Measurements from ENCODE around the gene LRFN2. TPM values are rescaled to one million over a fixed set of nuclear protein-coding genes. Genes with fewer than 3 reads are reported as not detected.

LRFN2 gene
- total and polyA plus RNA-seq, 2 experiments from 2014 or later = 0.33 to 0.54 TPM

GRCh38 chr6:40410821-40411220 lies 176.3 kb downstream of the LRFN2 start:
- H3K79me2 ChIP-seq = no peaks in the 10 kb centered on the region
- H3K9me3 ChIP-seq (ENCODE audit: low read depth) = no peaks in the 10 kb centered on the region
- H3K27me3 ChIP-seq = no peaks in the 10 kb centered on the region
- TF ChIP-seq EZH2 (IDR thresholded peaks at IDR 0.05; ENCODE audit: borderline replicate concordance) (no peak), EZH2phosphoT487 (IDR thresholded peaks at IDR 0.05; ENCODE audit: low read depth, severe bottlenecking, unreplicated experiment) (no peak)
- TF ChIP-seq, protein P1, sequence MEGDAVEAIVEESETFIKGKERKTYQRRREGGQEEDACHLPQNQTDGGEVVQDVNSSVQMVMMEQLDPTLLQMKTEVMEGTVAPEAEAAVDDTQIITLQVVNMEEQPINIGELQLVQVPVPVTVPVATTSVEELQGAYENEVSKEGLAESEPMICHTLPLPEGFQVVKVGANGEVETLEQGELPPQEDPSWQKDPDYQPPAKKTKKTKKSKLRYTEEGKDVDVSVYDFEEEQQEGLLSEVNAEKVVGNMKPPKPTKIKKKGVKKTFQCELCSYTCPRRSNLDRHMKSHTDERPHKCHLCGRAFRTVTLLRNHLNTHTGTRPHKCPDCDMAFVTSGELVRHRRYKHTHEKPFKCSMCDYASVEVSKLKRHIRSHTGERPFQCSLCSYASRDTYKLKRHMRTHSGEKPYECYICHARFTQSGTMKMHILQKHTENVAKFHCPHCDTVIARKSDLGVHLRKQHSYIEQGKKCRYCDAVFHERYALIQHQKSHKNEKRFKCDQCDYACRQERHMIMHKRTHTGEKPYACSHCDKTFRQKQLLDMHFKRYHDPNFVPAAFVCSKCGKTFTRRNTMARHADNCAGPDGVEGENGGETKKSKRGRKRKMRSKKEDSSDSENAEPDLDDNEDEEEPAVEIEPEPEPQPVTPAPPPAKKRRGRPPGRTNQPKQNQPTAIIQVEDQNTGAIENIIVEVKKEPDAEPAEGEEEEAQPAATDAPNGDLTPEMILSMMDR (IDR thresholded peaks at IDR 0.05; ENCODE audit: poor library complexity) = no peak
- DNase-seq (ENCODE audit: low spot score) = no peak
- H4K20me1 ChIP-seq (ENCODE audit: insufficient read depth, poor library complexity, severe bottlenecking) = no peaks in the 10 kb centered on the region
- no peak overlapping the region for H3K27ac ChIP-seq
- H2AFZ ChIP-seq = no peak overlapping the region
- H3K36me3 ChIP-seq (replicated peaks; ENCODE audit: insufficient read depth, low read depth) = no peaks in the 10 kb centered on the region
- 41% methylated on average over 1 of the region's 1 CpG for WGBS (ENCODE audit: low lambda C conversion rate, missing lambda C conversion rate)
- no peaks in the 10 kb centered on the region for H3K9me2 ChIP-seq (replicated peaks; ENCODE audit: insufficient read depth)
- no peak overlapping the region for H3K4me2 ChIP-seq
- H3K4me3 ChIP-seq = no peak overlapping the region
- H3K4me1 ChIP-seq (ENCODE audit: insufficient read depth) = peaks cover 7% of the 10 kb centered on the region

GRCh38 chr6:40409716-40410397 lies 177.3 kb downstream of the LRFN2 start:
- no peak overlapping the region for H3K27ac ChIP-seq
- no peaks in the 10 kb centered on the region for H3K9me3 ChIP-seq (ENCODE audit: low read depth)
- no peaks in the 10 kb centered on the region for H3K27me3 ChIP-seq
- no peaks in the 10 kb centered on the region for H4K20me1 ChIP-seq (ENCODE audit: insufficient read depth, poor library complexity, severe bottlenecking)
- H2AFZ ChIP-seq = no peak overlapping the region
- WGBS (ENCODE audit: low lambda C conversion rate, missing lambda C conversion rate) = 67% methylated on average over 9 of the region's 9 CpGs
- TF ChIP-seq, protein P1 (IDR thresholded peaks at IDR 0.05; ENCODE audit: poor library complexity) = no peak
- no peak for TF ChIP-seq EZH2 (IDR thresholded peaks at IDR 0.05; ENCODE audit: borderline replicate concordance)
- no peak for TF ChIP-seq EZH2phosphoT487 (IDR thresholded peaks at IDR 0.05; ENCODE audit: low read depth, severe bottlenecking, unreplicated experiment)
- no peak for DNase-seq (ENCODE audit: low spot score)
- H3K79me2 ChIP-seq = no peaks in the 10 kb centered on the region
- no peak overlapping the region for H3K4me2 ChIP-seq
- no peaks in the 10 kb centered on the region for H3K9me2 ChIP-seq (replicated peaks; ENCODE audit: insufficient read depth)
- no peaks in the 10 kb centered on the region for H3K36me3 ChIP-seq (replicated peaks; ENCODE audit: insufficient read depth, low read depth)
- H3K4me3 ChIP-seq = no peak overlapping the region
- H3K4me1 ChIP-seq (ENCODE audit: insufficient read depth) = peaks cover 7% of the 10 kb centered on the region

DNA sequence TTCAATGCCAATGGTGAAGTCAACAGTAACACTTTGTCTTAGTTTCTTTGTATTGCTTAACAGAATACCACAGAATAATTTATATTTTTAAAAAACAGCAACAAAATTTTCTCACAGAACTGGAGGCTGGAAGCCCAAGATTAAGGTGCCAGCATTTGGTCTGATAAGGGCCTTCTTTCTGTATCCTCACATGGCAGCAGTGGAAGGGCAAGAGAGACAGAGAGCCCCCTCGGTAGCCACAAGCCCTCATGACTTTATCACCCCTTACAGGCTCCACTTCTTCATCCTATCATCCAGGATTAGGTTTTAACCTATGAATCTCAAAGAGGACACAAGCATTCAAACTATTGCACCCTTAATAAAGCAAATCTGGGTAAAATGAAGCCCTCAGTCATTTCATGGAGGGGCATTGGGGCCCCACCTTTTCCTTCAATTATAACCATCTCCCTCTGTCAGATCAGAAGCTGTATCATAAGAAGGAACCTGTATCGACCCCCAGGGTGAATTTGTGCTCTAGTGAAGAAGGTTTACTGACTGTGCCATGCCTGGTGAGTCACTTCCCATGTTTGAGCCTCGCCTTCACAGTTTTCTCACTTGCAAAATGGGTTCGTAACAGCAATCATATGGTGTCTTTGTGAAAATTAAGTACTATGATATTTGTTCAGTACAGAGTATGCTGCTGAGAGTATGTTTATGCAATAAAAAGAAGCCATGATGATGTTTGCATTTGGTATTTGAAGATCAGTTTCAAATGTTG lies 178.2 kb downstream of the LRFN2 start:
- WGBS (ENCODE audit: low lambda C conversion rate, missing lambda C conversion rate) = 90% methylated on average over 4 of the region's 4 CpGs
- no peak overlapping the region for H3K4me2 ChIP-seq
- TF ChIP-seq, protein P1 (IDR thresholded peaks at IDR 0.05; ENCODE audit: poor library complexity) = no peak
- no peak for TF ChIP-seq EZH2phosphoT487 (IDR thresholded peaks at IDR 0.05; ENCODE audit: low read depth, severe bottlenecking, unreplicated experiment)
- no peaks in the 10 kb centered on the region for H3K79me2 ChIP-seq
- no peaks in the 10 kb centered on the region for H4K20me1 ChIP-seq (ENCODE audit: insufficient read depth, poor library complexity, severe bottlenecking)
- H3K9me3 ChIP-seq (ENCODE audit: low read depth) = no peaks in the 10 kb centered on the region
- H2AFZ ChIP-seq = no peak overlapping the region
- no peaks in the 10 kb centered on the region for H3K9me2 ChIP-seq (replicated peaks; ENCODE audit: insufficient read depth)
- no peak overlapping the region for H3K27ac ChIP-seq
- H3K27me3 ChIP-seq = no peaks in the 10 kb centered on the region
- no peak overlapping the region for H3K4me3 ChIP-seq
- no peak for DNase-seq (ENCODE audit: low spot score)
- no peaks in the 10 kb centered on the region for H3K36me3 ChIP-seq (replicated peaks; ENCODE audit: insufficient read depth, low read depth)
- peaks cover 7% of the 10 kb centered on the region for H3K4me1 ChIP-seq (ENCODE audit: insufficient read depth)

Data from hepatocyte (in vitro differentiated cells).